GM21529 (cell line): ENCODE measurements around the gene SST.
A peak's percentile ranks its signal among the peaks of the same experiment; 100 is the strongest.

Experiments
- ATAC-seq: cut with Tn5 transposase; IDR thresholded peaks from one replicate; pipeline ENCODE4 v1.9.1; 2021; ENCODE audit not compliant: unreplicated experiment

The SST gene

DNA sequence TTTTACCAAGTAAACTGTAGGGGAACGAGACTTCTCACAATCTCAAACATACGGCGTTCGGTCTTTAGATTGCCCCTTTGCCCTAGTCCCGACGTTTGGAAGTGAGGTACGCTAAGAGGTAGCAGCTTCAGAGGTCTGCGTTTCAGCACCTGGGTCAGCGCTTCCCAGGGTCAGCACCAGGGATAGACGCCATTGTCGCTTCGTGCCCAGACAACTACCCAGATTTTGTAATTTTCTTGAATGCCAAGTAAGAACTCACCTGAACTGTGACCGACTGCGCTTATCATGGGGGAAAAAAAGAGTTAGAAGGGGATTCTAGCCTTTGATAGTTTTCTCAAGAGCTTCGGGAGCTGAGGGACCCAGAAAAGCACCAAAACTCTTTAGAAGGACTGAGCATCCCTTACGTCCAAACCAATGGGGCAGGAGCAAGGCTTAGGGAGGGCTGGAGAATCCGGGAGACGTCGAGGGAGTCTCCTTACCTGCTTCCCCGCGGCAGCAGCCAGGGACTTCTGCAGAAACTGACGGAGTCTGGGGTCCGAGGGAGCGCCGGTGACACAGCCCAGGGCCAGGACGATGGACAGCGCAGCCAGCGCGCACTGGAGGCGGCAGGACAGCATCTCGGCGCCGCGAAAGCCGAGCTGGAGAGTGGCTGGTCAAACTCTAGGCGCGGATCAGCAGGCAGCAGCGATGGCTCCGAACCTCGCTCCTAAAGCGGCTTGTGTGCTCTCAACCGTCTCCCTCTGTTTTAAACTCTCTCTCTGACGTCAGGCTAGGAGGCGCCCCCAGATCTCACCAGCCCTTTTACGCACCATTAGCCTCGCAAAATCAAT is at the start of gene SST:
Gene SST (minus strand): TSS at position 720 of the 830 bp plus-strand sequence. CDS start 103 bp downstream, at position 617.
- ATAC-seq: no peak

DNA sequence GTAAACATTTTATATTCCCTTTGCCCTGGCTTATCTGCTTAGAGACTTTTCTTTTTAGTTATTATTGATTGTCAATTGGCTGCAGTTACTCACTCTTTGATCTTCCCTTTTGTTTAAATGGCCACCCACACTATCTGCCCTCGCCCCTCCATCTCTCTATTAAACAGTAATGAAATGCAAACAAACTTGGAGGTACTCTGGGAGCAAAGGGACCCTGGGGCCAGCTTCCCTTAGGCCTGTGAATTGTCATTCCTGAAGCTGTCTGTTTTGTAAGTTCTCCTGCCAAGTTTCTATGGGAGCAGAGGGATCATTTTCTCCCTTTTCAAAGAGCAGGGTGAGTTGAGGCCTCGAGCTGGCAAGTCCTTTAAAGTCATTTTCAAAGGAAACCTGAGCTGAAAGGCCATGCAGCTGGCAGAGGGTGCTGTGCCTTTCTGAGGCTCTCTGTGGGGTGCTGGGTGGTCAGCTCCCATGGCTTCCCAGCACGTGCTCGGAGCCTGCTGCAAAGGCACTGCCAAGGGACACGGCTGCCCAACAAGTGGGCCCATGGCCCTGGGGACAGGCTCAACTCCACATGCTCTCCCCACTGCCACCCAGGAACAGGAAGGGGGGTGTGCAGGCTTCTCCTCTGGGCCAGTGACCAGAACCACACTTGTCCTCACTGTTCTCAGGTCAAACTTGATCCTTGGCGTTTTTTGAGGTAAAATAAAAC is 49.6 kb upstream of the SST start:
- ATAC-seq: no peak

DNA sequence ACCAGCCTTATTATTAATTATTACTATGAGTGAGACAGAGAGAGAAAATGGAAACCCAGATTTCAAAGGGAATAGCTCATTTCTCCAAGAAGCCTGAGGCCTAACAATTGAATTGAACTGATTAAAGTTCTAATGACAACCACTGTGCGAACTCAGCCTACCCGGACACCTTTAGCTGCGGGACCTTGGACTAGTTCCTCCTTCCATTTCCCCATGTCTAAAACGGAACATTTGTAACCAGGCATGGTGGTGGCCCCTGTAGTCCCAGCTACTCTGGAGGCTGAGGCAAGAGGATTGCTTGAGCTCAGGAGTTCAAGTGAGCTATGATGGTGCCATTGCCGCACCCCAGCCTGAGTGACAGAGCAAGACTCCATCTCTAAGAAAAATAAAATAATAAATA is 48.6 kb upstream of the SST start:
- no peak for ATAC-seq

DNA sequence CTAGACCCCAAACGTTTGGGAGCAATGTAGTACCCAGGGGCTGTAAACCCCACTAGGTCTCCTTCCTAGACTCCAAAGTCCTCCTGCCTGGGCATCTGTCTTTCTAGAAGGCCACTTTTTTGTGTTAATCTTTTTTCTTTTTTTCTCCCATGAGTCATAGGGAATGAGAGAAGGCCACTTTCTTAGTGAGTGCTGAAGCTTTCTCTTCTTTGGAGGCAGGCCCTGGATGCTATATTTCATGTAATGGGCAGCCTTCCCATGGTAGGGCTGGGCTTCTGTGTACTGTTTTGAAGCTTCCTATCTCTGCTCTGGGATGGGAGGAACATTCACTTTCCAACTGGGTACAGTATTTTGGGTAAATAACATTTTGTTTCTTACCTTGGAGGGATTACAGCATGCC is 47.4 kb upstream of the SST start:
- ATAC-seq: no peak

DNA sequence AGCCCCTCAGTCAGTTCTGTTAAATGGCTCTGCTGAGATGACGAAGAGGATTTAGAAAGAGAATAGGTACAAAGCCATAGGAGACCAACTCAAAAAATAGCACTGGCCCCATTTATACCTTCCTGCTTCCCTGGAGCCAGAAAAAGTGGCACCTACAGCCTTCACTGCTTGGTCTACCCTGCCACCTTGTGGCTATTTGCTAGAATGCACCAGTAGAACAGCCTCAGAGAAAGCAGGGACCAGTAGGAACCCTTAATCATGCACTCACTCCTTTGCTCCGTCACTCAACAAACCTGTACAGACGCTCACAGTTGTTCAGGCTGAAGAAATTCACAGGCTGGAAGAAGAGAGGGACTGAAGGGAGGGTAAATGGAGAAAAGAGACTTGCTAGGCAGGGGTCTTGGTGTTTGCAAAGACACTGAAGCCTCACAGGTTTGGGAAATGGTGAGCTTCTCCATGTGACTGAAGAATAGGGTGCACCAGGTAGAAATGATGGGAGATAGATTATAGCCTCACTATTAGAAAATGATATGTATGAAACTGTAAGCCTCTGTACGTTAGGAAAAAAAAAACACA is 44.3 kb upstream of the SST start:
- peak; percentile 93 for ATAC-seq

DNA sequence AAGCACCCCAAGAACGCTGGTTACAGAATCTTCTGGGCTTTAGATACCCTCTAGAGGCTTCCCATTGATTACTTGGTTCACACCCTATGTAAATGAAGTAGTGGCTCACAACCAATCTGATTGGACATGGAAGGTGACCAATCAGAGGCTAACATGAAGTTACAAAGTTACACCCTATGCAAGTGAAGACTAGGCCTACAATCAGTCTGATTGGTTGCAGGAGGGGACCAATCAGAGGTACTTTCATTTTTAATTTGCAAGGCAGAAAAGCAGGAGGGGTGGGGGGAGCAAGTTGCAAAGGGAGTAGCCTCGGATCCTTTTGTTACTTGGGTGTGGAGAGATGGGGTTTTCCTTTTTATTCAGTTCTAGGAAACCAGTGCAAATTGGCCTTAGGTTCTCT is 43.3 kb upstream of the SST start:
- no peak for ATAC-seq

DNA sequence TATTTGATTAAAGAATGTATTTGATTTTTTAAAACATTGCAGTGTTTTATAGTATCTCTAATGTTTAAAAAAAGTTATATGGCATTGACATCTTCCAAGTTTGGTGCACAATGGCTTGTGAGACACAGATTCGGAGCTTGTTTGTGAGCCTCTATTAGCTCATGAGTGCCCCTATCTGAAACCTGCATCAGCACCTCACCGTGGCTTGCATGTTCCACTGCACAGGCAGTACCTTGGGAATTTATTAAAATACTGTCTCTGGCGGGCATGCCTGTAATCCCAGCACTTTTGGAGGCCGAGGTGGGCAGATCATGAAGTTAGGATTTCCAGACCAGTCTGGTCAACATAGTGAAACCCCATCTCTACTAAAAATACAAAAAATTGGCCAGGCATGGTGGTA is 39.0 kb upstream of the SST start:
- no peak for ATAC-seq

DNA sequence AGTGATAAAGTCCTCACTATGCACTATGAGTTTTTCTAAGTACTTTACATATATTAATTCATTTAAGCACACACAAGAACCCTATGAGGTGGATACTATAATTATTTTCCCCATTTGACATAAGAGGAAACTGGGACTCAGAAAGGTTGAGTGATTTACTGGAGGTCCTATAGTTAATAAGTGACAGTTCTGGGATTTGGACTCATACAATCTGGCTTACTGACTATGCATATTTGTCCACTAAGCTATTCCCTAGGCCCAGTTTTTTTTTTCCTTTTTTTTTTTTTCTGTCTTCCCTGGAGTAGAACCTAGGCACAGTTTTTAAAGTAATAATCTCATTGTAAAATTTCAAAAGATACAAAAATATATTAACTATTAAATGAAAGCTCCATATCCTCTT is 38.5 kb upstream of the SST start:
- ATAC-seq: no peak

DNA sequence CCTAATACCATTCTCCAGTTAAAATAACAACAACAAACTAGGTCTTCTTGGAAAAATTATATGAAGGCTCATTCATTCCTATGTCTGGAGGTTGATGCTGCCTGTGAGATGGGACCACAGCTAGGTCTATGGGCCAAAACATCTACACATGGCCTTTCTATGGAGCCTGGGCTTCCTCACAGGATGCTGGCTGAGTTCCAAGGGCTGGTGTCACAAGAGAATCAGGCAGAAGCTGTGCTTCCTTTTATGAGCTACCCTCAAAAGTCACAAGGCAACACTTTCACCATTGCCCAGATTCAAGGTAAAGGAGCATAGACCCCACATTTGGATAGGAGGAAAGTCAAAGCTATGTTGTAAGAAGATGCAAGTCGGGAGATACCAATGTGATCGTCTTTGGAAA is 36.8 kb upstream of the SST start:
- ATAC-seq: no peak

DNA sequence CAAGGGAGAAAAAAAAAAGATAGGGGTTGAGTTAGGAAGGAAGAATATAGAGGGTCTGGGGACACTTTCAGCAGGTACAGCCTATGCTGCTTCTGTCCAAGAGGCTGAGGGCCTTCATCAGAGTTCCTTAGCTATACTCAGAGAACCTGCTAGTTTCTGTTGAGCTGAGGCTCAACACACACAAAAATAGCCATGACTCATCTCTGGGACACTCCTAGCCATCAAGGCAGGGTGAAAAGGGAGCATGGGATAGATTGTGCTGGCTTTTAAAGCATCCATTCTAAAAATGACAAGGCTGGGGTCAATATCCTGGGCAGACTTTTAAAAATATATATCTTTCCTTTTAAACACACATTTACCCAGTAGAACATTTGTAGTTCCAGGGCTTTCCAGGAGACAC is 35.0 kb upstream of the SST start:
- ATAC-seq: no peak

DNA sequence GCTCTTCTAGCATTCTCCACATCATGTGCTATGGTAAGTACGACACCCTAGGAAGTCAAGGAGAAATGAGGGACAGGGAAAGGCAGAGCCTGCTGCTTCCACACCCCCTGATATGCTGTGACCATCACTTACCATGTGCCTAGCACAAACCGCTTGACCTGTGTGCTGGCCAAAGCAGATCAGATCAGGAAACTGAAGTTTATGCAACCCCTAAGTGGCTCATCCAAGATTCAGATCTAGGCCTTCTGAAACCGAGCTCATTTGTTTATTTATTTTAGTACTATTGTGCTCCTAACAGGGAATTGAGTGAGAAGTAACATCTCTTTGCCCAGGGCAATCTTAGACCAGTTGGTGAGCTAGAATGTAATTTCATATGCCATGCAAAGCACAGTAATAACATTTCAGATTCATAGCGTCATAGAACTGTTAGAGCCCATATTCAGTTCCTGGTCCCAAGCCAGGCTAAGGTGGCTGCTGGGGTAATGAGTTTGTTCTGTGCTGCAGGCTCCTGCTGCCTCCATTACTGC is 32.4 kb upstream of the SST start, which contains the start of gene RTP2:
Gene RTP2 (minus strand): TSS at position 51 of the 527 bp plus-strand sequence. CDS start 429 bp downstream, outside the sequence.
- no peak for ATAC-seq

DNA sequence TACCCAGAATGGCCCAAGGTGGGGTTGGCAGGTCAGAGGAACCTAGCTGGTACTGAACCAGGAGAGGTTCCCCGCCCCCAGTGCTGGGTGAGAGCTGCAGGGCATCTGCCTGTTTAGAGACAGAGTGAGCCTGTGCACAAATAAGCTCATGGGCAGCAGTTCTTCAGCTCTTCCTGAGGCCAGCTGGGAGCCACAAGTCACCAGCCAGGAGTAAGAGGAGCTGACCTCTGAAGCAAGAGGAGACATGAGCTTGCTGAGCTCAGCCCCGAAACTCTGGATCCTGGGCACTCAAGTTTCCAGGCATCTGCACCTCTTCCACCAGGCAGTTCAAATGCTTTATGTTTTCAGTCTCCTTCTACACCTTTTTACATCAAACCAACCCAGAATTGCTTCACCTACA is 30.1 kb upstream of the SST start:
- no peak for ATAC-seq

DNA sequence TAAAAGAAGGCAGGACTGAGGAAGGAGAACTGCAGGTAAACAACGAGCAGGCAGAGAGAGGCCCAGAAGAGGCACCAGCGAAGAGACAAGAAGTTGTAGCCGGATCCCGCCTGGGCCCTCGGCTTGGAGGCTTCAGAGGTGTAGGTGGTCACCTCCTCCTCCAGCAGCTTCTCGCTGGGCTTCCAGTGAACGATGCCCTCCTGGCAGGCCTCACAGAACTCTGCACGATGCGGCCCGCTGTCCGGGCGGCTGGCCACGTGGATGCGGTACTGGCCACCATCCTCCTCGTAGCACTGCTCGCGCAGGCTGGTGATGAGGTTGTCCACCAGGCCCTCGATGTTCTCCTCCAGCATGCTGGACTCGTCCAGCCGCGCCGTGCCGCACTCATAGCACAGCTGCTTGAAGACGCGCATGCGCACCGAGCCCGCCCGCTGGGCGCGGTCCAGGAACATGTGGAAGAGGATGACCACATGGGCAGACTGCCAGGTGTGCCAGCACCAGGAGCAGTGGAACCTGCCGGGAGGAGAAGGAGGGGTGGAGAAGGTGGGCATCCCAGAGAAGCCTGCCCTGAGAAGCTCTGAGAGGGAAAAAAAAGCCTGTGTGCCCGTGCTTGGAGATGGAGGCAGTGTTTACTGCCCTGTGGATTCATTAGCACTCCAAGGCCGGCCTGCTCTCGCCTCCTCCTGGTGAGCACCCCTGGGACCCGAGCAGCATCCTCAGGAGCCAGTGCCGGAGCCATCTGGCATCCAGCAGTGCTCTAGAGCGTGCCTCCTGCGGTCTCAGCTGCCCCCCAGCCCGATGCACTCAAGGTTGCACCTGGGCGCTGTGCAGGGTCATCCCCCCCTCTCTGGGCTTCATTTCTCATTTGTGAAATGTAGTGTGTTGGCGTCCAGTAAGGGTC is 28.6 kb upstream of the SST start:
- ATAC-seq: no peak

DNA sequence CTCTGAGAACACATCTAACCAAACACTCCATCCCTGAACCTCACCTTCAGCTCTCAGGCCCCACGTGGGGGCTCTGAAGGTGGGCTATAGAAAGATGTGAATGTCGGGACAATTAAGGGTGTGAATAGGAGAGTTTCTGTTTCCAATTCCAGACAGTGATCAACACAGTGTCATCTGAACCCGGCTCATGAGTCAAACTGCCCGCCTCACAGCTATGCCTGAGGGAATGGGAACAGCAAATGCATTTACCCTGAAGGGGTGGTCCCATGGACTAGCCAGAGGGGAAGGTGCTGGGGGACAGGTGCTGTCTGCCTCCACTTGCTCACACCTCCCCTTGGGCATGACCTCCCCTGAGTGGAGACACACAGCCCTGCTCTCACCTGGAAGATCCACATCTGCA is 25.8 kb upstream of the SST start:
- ATAC-seq: no peak

DNA sequence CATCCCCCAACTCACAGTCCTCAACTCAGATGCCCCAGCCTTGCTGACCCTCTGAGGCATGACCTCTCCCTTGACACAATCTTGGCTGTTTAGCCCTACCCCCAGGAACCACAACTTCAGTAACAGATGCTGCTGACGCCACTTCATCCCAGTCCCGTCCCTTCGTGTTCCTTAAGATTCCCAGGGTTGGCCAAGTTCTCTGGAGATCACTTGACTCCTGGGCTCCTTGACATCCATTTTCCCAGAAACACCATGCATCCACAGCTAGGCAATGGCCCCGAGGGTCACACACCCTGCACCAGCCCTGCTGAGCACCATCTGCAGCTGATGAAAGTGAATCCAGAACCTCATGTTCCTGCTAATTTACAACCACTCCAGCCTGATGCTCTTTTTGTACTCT is 25.3 kb upstream of the SST start:
- ATAC-seq: no peak

DNA sequence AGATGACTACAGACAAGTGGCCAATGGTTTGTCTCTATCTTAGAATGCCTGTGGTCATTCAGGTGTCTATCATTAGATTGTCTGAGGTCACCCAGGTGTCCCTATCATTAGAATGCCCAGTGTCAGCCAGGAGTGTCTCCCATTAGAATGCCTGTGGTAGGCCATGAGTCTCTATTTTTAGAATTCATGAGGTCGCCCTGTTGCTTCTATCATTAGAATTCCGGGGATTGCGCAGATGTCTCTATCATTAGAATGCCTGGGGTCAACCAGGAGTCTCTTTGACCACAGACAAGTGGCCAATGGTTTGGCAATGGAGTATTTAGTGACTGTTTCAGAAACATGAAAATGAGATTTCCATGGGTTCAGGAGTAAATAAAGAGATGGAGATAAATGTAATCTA is 24.6 kb upstream of the SST start:
- no peak for ATAC-seq

DNA sequence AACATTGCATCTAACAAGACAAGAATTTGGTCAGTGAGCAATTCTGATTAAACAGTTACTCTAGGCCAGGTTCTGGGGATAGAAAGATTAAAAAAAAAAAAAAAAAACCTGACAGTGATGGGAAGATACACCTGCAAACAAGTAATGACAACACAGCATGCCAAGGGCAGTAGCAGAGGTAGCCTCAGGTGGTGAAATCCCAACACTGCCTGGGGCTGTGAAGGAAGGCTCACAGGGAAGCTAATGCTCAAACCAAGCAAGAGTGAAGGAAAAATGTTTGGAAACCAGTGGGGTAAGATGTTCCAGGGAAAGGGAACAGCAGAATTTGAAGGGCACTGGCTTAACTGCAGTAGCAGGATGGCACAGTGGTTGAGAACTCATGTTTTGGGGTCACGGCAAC is 23.2 kb upstream of the SST start:
- no peak for ATAC-seq

DNA sequence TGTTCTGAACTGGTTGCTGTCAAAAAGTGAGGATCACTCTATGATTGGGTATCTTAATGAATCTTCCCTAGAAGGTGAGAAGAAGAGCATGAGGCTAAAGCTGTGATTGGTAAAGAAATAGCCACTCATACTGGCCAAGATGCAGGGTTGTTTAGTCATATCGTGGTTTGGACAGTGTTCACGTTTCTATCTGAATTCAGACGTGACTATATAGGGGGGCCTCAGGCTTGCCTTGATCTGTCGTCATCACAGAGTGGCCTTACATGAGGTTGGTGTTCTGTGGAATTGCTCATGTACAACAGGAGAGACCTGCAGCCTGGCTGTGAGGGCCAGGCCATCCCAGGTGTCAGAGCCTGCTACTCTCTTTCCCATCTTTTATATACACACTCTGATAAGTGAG is 19.8 kb upstream of the SST start:
- no peak for ATAC-seq

DNA sequence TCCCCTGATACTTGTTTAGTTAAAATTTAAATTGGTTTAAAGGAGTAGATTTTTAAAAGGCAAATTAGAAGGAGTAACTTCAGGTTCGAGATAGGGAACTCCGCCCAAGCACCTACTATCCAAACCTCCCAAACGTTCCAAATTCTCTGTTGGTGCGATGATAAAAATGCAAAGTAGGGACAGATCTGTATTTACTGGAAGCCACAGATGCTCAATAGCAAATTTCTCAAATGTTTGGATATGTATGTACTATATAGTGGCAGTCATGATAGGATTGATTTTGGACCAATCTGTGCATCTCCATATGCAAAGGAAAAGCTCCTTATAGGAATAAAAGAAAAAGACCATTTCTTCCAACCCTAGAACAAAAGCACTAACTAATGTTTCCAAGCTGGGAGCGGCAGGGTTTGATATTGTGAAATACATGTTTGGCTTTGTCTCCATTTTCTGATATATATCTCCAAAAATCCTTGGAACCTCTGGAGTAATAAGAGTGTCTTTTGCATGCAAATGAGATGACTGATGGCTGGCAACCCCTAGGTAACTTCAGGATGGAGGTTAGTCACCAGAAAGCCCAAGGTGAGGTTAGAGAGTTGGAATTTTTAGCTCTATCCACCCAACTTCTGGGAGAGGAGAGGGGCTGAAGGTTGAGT is 16.6 kb upstream of the SST start:
- no peak for ATAC-seq

DNA sequence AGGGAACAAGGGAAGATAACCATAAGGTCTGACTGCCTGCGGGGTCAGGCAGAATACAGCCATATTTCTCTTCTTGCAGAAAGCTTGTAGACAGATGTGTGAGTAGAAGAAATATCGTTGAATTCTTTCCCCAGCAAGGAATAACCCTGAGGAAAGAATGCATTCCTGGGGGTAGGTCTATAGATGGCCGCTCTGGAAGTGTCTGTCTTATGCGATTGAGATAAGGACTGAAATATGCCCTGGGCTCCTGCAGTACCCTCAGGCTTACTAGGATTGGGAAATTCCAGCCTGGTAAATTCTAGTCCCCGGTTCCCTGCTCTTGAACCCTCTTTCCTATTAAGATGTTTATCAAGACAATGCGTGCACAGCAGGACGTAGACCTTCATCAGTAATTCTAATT is 15.8 kb upstream of the SST start:
- no peak for ATAC-seq
